ENCODE results near the gene NEGR1.

- no peak for TF ChIP-seq POLR2A (IDR thresholded peaks at IDR 0.05)
- TF ChIP-seq, protein P1, sequence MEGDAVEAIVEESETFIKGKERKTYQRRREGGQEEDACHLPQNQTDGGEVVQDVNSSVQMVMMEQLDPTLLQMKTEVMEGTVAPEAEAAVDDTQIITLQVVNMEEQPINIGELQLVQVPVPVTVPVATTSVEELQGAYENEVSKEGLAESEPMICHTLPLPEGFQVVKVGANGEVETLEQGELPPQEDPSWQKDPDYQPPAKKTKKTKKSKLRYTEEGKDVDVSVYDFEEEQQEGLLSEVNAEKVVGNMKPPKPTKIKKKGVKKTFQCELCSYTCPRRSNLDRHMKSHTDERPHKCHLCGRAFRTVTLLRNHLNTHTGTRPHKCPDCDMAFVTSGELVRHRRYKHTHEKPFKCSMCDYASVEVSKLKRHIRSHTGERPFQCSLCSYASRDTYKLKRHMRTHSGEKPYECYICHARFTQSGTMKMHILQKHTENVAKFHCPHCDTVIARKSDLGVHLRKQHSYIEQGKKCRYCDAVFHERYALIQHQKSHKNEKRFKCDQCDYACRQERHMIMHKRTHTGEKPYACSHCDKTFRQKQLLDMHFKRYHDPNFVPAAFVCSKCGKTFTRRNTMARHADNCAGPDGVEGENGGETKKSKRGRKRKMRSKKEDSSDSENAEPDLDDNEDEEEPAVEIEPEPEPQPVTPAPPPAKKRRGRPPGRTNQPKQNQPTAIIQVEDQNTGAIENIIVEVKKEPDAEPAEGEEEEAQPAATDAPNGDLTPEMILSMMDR (IDR thresholded peaks at IDR 0.05 in 4 of 5, conservative IDR thresholded peaks at IDR 0.05 in 1 of 5) = no peak
These were observed 494.2 kb downstream of the NEGR1 start for GRCh38 chr1:71788113-71788512.
